Vagina (tissue), 2 donors: Measurements from ENCODE around the gene ONECUT1. TPM values are rescaled to one million over a fixed set of nuclear protein-coding genes. Genes with fewer than 3 reads are reported as not detected.

Experiments used
- DNase-seq, 2 donors: peaks; one replicate each; pipeline ENCODE4 v3.0.0-alpha.2; 2017; ENCODE audit errors: extremely low spot score in 2 of 2
- H3K27ac ChIP-seq: fragments of 200-600 bp; sonication (generic); one replicate; pipeline ENCODE4 v1.5.1; 2019
- H3K27me3 ChIP-seq: fragments of 200-600 bp; sonication (generic); one replicate; pipeline ENCODE4 v1.5.1; 2019
- H3K36me3 ChIP-seq, 2 donors: fragments of 200-600 bp; sonication (generic); one replicate each; pipeline ENCODE4 v1.5.1; 2017 to 2019
- H3K4me1 ChIP-seq: fragments of 200-600 bp; sonication (generic); one replicate; pipeline ENCODE4 v1.5.1; 2019
- H3K4me3 ChIP-seq, 2 donors: fragments of 200-600 bp; sonication (generic); 1 replicate in 1 of 2; 2 replicates in 1 of 2; pipeline ENCODE4 v1.5.1; 2016 to 2019
- H3K9me3 ChIP-seq: fragments of 200-600 bp; sonication (generic); one replicate; pipeline ENCODE4 v1.5.1; 2019
- POLR2A ChIP-seq, 2 donors: fragments of 450-650 bp; IDR thresholded peaks; one replicate each; pipeline ENCODE4 v1.6.1; 2017; ENCODE audit warnings: antibody characterized with exemption in 2 of 2, mild to moderate bottlenecking in 2 of 2, moderate library complexity in 2 of 2
- POLR2AphosphoS5 ChIP-seq, 2 donors: sonication (generic); formaldehyde crosslinking; IDR thresholded peaks; one replicate each; pipeline ENCODE4 v1.9.0; 2017; ENCODE audit warnings: antibody characterized with exemption in 2 of 2, mild to moderate bottlenecking in 2 of 2, low read depth in 1 of 2; ENCODE audit not compliant: insufficient read depth in 1 of 2
- intact Hi-C: fragments of 100-400 bp; cut with DNase I; formaldehyde crosslinking; loops from one replicate; pipeline ENCODE4 v1.15.1; 2023
- total RNA-seq: library from RNA; depleted of rRNA; stranded (reverse); fragments of >200 nt; gene quantifications from one replicate; pipeline ENCODE4 v1.2.3, GENCODE V29; 2016
- TF ChIP-seq, protein P1 (sequence below), 3 experiments: fragments of 450-650 bp in 2 of 3; fragments of 200-600 bp in 1 of 3; sonication (generic) in 1 of 3; IDR thresholded peaks; one replicate each; pipeline ENCODE4 v1.5.1; 2017 to 2019; ENCODE audit warnings: antibody characterized with exemption in 3 of 3, mild to moderate bottlenecking in 2 of 3, moderate library complexity in 2 of 3

ONECUT1 gene
- total RNA-seq, 1 donor from 2014 or later = not detected

- Histone ChIP-seq H3K4me3 (no peak overlapping the region), H3K9me3 (no peaks in the 10 kb centered on the region), H3K4me1 (peaks cover 32% of the 10 kb centered on the region), H3K27ac (no peak overlapping the region), H3K27me3 (peaks cover 20% of the 10 kb centered on the region), H3K36me3 (no peaks in the 10 kb centered on the region)
- TF ChIP-seq POLR2A (IDR thresholded peaks at IDR 0.05) (no peak), POLR2AphosphoS5 (IDR thresholded peaks at IDR 0.05; ENCODE audit: insufficient read depth in 1 of 2, low read depth in 1 of 2) (no peak)
- TF ChIP-seq, protein P1, sequence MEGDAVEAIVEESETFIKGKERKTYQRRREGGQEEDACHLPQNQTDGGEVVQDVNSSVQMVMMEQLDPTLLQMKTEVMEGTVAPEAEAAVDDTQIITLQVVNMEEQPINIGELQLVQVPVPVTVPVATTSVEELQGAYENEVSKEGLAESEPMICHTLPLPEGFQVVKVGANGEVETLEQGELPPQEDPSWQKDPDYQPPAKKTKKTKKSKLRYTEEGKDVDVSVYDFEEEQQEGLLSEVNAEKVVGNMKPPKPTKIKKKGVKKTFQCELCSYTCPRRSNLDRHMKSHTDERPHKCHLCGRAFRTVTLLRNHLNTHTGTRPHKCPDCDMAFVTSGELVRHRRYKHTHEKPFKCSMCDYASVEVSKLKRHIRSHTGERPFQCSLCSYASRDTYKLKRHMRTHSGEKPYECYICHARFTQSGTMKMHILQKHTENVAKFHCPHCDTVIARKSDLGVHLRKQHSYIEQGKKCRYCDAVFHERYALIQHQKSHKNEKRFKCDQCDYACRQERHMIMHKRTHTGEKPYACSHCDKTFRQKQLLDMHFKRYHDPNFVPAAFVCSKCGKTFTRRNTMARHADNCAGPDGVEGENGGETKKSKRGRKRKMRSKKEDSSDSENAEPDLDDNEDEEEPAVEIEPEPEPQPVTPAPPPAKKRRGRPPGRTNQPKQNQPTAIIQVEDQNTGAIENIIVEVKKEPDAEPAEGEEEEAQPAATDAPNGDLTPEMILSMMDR (IDR thresholded peaks at IDR 0.05) = no peak
- DNase-seq = no peak
- intact Hi-C loops = no loop called here
Observed at GRCh38 chr15:52803467-52804306, 13.6 kb upstream of the ONECUT1 start.

DNA sequence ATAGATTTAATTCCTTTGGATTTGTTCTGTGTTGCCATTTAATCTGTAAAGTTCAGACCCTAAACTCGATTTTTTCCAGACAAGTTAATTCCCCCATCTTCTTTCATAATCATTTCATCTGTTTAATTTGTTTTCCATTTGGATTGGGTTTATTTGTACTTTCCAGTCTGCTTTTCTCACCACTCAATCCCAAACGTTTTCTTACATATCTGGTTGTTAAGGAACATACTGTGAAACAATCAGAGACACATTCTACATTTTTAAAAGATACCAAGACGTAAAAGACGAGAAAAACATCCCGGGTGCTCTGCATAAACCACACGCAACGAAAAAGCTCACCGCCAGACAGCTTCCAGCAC is 13.0 kb upstream of the ONECUT1 start:
- H3K9me3 ChIP-seq = no peaks in the 10 kb centered on the region
- intact Hi-C loops = no loop called here
- peaks cover 38% of the 10 kb centered on the region for H3K4me1 ChIP-seq
- H3K27me3 ChIP-seq = peaks cover 20% of the 10 kb centered on the region
- H3K27ac ChIP-seq = no peak overlapping the region
- DNase-seq = no peak
- H3K36me3 ChIP-seq = no peaks in the 10 kb centered on the region
- TF ChIP-seq, protein P1 (IDR thresholded peaks at IDR 0.05) = no peak
- no peak for TF ChIP-seq POLR2A (IDR thresholded peaks at IDR 0.05)
- no peak for TF ChIP-seq POLR2AphosphoS5 (IDR thresholded peaks at IDR 0.05; ENCODE audit: insufficient read depth in 1 of 2, low read depth in 1 of 2)
- no peak overlapping the region for H3K4me3 ChIP-seq

- Histone ChIP-seq H3K4me1 (peaks cover 40% of the 10 kb centered on the region), H3K27me3 (peaks cover 20% of the 10 kb centered on the region)
Observed at GRCh38 chr15:52802110-52802509, 12.0 kb upstream of the ONECUT1 start.

GRCh38 chr15:52801748-52802085 is 11.6 kb upstream of the ONECUT1 start:
- TF ChIP-seq, protein P1 (IDR thresholded peaks at IDR 0.05) = no peak
- no peak for TF ChIP-seq POLR2A (IDR thresholded peaks at IDR 0.05)
- TF ChIP-seq POLR2AphosphoS5 (IDR thresholded peaks at IDR 0.05; ENCODE audit: insufficient read depth in 1 of 2, low read depth in 1 of 2) = no peak
- intact Hi-C loops = no loop called here
- H3K36me3 ChIP-seq = no peaks in the 10 kb centered on the region
- DNase-seq = no peak
- no peaks in the 10 kb centered on the region for H3K9me3 ChIP-seq
- peaks cover 20% of the 10 kb centered on the region for H3K27me3 ChIP-seq
- H3K4me3 ChIP-seq = no peak overlapping the region
- H3K27ac ChIP-seq = no peak overlapping the region
- peaks cover 40% of the 10 kb centered on the region for H3K4me1 ChIP-seq

More at GRCh38 chr15:52802110-52802509, 12.0 kb upstream of the ONECUT1 start:
- H3K27ac ChIP-seq = no peak overlapping the region
- TF ChIP-seq, protein P1 (IDR thresholded peaks at IDR 0.05) = no peak
- TF ChIP-seq POLR2A (IDR thresholded peaks at IDR 0.05) = no peak
- no peak for TF ChIP-seq POLR2AphosphoS5 (IDR thresholded peaks at IDR 0.05; ENCODE audit: insufficient read depth in 1 of 2, low read depth in 1 of 2)
- no peaks in the 10 kb centered on the region for H3K36me3 ChIP-seq
- intact Hi-C loops = no loop called here
- no peak overlapping the region for H3K4me3 ChIP-seq
- no peaks in the 10 kb centered on the region for H3K9me3 ChIP-seq
- no peak for DNase-seq
